ENCODE results near the gene TMF1.
A peak's percentile ranks its signal among the peaks of the same experiment; 100 is the strongest.

The TMF1 gene

DNA sequence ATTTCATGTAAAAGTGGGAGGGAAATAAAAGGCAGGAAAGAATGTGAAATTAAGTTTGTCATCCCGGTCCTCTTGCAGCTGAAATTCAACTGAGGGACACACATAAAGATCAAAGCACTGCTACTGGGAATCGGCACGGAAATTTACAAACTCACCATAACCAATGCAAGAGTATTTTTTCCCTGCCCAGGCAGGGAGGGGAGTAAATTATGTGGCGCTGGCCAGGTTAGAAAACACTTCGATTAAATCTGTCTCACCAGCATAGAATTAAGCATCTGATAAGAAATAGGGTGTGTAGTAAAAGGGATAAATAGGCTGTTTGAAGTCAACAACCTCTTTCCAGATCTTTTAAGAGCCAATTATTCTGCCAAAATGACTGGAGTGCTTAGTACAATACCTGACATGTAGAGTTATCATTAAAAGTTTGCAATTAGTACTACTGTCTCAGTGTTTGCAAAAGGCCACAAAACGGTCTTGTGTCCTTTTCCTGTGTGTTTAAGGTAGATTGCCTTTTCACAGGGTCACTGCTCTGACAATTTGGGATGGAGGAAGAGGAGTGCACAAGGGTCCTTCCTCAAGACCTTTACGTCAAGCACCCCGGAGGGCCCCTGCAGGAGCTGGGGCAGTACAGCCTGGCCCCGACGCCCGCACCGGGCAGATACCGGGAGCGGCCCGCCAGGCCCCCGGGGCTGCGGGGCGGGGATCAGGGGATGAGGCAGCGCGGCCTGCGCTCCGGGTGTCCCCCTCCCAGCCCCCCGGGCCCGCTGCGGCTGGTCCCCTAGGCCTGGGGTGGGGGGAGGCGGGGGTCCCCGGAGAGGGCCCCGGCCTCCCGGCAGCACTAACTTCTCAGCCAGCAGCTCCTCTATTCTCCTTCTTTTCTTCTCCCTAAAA lies 27.4 kb upstream of the TMF1 start:
- no peak for DNase-seq

DNA sequence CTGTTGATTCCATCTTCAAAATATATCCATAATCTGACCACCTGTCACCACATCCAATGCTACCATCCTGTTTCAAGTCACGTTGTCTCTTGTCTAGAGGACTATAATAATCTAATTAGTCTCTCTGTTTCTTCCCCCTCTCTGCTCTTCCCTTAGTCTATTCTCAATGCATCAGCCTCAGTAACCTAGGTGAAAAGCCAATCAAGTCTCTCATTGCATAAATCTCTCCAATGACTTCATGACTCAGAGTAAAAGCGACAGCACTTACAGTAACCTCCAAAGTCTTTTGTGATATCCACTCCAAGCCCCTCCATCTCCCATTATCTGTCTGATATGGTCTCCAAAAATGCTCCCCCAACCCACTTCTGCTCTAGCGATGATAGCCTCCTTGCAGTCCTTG lies 20.8 kb upstream of the TMF1 start:
- no peak for DNase-seq

DNA sequence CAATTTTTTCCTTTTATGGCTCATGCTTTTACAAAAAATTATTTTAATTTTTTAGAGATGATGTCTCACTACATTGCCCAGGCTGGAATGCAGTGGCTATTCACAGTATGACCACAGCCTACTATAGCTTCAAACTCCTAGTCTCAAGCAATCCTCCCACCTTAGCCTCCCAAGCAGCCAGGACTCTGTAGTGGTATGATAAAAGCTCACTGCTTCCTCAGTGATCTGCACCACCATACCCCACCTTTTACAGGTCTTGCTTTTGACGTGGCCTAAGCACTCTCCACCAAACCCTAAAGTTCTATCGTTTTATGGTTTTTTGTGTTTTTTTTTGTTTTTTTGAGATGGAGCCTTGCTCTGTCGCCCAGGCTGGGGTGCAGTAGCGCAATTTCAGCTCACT lies 14.0 kb upstream of the TMF1 start:
- no peak for DNase-seq

DNA sequence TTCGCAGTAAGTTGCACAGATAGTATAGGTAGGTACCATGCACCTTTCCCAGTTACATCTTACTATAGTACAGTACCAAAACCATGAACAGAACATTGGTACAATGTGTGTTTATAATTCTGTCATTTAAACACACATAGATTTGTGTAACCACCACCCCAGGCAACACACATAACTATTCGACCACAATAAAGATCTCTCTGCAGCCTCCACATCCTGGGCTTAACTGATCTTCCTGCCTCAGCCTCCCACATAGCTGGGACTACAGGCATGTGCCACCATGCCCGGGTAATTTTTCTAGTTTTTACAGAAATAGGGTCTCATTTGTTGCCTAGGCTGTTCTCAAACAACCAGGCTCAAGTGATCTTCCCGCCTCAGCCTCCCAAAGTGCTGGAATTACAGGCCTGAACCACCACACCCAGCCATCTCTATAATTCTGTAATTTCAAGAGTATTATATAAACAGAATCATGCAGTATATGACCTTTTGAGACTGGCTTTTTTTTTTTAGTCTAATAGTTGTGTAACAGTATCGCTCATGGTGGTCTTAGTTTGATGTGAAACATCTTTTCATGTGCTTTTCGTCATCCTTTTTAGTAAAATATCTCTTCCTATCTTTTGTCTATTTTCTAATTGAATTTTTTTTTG lies 13.3 kb upstream of the TMF1 start:
- no peak for DNase-seq

DNA sequence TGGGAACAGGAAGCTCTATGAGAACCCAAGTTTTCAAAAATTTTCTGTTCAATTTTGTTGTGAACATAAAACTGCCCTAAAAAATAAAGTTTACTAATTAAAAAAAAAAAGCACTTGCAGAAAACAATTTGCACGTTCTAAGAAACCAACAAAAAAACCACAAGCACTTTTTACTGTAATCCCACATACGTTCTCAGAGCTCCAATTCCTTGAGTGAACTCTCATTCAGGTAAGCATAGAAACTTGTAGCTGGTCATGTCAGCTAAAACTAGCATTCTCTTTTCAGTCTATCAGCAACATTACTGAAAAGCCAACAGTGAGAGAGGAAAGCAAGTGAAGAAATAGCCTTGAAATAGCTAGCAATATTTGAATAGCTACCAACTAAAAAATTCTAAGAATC lies 11.5 kb upstream of the TMF1 start:
- DNase-seq, result no peak

DNA sequence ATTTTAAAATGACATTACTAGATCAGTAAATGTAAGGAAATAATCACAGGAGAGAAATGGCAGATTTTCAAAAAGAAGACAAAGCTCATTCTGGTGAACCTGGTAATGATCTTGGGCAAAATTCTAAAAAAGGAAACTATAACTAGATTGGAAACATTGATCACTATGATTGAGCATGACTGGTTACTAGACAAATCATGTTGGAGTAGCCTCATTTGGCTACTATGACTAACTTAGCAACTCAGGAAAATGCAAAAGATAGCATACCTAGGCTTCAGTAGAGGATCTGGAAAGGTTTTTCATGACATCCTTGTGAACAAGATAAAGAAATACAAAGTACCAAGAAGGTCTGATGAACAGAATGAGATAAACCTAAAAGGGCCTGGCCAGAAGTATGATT lies 7.6 kb upstream of the TMF1 start:
- no peak for DNase-seq

DNA sequence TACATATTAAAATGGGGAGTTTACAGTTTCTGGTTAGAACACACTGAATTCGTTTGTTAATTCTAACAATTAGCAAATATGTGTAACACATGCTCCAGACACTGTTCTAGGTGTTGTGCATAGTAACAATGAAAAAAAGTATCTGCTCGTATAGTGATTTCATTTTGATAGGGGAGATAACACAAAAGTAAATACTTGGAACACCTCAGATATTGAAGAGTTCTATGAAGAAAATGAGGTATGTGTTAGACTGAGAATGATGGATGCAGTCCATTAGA lies 6.8 kb upstream of the TMF1 start:
- DNase-seq, result no peak

DNA sequence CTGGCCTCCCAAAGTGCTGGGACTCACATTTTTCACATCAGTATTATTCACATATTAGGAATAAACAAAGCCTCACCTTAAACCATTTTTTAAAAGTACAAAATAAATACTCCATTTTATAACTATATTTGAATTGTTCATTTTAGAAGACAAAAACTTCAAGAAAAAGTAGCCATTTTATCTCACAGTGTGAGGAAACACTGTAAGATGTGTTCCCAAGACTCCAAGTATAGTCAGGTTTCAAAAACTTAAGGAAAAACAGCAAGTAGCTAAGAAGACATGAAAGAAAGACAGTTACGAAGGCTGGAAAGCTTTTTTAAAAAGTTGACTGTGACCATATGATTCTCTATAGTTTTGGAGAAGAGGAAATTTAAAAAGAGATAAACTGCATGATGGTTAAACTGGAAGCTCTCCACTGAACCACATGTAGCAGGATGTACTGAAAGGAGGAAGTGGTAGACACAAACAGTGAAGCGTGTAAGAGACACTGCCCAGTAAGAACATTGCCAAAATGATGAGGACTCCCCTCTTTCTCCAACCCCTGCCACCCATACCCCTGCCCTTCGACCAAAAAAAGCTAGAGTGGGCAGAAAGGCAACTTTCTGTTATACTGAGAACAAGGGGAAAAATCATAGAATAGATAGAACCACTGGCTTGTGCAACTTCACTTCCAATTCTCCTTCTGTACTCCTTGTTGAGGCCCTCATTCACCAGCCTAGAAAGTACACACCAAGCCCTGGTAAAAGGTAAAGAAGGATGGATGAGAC lies 6.2 kb upstream of the TMF1 start:
- no peak for DNase-seq

DNA sequence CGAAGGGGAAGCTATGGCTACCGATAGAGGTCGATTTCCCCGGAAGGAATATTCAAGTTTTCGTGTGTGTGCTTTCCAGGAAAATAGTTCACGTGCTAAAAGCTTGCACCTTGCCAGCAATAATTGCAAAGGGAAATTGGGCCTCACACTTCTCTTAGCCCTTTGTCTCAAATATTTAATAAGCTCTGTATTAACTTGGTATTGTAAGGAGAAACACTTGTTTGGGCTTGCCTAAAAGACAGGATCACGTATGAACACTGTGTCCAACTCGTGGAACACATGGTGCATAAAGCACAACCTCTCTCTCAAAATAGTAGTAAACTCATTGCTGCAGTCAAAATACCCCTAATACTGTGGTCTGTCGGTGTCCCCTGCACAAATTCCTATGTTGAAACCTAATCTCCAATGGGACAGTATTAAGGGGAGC lies 352 bp upstream of the TMF1 start:
- no peak for DNase-seq

DNA sequence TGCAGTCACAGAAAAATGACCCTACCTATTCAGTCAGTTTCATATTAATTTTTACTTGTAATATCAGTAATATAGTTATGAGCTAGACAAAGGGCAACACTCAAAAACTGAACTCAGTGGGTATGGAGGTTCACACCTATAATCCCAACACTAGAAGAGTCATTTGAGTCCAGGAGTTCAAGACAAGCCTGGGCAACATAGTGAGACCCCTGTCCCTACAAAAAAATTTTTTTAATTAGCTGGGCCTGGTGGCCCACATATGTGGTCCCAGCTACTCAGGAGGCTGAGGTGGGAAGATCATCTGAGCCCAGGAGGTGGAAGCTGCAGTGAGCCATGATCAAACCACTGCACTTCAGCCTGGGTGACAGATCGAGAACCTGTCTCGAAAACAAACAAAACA lies 3.1 kb downstream of the TMF1 start:
- no peak for DNase-seq

DNA sequence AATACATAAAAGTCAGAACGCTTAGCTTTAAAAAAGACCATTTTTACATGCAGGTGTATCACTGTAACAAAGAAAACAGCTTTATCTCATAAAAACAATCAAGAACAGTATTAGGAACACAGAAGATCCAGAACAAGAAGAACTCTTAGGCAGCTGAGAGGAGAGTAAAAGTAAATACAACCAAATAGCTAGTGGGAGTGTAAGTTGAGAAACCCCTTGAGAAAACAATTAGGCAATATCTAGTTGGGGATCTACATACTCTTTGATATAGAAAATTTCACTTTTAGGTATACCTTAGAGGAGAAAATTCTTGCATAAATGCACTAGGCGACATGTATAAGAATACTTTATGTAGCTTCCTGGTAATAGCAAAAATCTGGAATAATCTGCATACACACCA lies 7.5 kb downstream of the TMF1 start:
- no peak for DNase-seq

DNA sequence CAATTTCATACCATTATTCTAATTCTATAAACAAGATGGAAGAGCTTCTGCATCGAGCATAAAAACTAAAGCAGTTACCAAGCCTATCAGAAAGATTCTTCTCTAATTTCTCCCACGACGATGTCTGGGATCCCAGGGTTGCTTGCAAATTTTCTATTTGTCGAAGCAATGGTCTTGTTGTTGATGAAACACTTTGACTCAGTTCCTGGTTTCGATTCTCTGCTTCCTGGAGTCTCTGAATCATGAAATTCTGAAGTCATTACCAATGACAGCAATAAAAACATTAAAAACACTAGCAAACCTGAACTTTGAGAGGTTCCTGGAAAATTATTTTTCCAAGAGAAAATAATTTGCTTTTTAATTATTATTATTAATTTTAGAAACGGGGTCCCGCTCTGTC lies 18.7 kb downstream of the TMF1 start:
- DNase-seq, result no peak

DNA sequence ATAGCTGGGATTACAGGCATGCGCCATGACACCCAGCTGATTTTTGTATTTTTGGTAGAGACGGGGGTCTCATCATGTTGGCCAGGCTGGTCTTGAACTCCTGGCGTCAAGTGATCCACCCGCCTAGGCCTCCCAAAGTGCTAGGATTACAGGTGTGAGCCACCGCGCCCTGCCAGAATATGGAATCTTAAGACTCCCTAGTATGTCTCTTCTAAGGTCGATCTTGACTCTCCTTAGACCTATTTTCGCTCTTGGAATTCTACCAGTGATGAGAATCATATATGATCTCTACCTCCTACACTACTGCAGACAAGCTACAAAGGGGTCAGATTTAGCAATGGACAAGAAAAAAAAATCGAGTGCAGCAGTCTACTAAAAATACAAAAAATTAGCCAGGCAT lies 19.4 kb downstream of the TMF1 start:
- no peak for DNase-seq

DNA sequence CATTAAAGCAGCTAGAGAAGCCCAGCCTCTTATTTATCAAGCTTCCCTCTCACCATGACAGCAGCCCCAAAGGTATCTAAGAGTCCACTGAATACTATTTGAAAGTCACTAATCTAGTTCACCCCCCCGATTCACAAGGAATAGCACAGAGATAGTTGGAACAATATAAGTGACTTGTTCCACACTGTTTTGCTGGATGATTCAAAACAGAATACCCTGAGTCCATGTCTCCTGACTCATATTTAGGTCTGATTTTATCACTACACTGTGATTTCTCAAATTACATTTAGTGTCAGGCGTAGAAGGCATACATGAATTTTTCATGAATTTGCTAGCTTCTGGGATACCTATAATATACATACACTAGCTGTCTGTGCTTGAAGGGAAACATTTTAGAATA lies 20.0 kb downstream of the TMF1 start:
- DNase-seq, result no peak

DNA sequence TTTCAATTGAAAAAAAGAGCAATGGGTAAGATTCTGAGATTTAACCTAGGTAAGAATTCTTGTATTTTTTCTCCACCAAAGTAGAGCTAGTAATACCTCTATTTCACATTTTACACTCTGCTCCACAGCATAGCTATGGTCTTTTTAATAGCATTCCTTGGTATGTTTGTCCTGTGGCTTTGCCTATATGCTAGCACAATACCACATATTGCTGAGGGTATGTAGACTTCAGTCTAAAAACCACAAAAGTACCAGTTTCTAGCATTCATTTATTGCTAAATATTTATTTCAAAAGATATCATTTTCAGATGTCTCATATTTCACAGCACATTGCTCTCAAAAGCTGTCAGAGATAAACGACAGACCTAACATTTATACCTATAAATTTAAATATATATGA lies 20.5 kb downstream of the TMF1 start:
- DNase-seq, result no peak

DNA sequence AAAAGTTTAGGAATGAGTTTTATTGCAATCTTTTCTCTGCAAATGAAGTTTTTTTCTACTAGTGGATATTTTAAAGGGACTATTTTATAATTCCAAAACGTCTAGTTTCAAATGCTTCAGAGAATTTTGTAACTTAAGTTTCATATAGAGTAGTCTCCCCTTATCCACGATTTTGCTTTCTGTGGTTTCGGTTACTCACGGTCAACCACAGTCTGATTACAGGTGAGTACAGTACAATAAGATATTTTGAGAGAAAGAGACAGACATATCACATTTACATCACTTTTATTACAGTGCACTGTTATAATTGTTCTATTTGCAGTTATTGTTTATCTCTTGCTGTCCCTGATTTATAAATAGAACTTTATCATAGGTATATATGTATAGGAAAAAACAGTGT lies 31.3 kb downstream of the TMF1 start:
- no peak for DNase-seq

DNA sequence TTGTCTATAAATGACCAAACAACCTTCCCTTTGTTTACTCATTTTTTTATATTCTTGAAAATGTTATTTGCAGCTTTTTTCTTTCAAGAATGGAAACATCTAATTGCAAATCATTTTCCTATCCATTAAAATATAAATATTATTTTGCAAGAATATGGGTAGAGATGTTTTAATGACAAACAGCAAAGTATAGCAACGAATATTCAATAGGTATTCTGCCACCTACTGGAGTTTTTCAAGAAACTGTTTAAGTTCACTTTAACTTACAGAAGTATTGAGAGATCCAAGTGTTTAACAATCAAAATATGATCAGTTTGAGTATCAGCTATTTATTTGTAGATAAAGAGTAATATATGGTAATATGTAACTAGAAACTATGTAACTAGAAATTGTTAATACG lies 31.7 kb downstream of the TMF1 start:
- no peak for DNase-seq

DNA sequence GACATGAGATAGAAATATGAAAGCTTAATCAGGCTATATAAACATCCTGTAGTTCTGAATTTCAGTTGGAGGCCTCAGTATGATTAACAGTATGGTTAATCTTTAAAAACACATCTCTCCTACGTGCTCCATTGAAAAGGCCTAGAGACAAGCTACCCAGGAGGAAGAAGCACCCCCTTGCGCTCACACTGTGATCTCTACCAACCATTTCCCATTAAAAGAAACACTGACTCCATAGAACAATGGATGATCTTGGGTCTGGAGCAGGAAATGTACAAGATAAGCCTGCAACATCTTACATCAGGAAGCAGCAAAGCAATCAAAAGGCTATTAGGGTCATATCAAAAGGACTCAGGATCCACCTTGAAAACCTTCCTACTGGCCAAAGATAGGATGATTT lies 35.2 kb downstream of the TMF1 start:
- DNase-seq, result no peak

DNA sequence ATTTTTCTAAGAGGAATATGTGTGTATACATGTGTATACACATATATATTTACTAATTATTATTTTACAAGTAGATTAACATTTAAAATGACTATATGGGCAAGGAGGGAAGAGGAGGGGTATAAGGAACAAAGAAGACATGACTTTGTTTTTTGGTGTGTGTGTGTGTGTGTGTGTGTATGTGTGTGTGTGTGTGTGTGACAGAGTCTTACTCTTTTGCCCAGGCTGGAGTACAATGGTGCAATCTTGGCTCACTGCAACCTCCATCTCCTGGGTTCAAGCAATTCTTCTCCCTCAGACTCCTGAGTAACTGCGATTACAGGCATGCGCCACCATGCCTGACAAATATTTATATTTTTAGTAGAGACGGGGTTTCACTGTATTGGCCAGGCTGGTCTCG lies 36.0 kb downstream of the TMF1 start:
- no peak for DNase-seq

DNA sequence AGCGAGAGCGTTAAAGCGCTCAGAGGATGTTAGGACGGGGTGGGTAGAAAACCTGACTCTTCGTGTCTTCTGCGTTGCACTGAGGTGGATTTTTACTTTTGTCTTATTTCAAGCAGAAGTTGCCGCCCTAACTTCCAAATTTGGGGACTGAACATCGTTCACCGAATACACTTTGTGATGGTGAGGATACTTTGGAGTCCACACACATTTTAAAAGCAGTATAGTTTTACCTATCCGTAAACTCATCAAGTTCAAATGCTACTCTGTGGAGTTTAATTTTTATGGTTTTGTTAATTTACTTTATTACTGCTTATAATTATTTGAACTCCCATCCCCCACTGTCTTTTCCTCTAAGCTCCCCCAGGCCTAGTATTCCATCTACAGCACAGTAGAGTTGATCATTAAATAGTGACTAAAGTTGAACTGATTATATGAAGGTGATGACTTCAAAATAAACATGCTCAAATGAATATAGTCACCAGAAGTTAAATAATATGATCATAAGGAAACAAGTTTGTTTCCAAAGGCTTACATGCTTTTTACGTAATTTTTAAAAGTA lies 38.0 kb downstream of the TMF1 start:
- DNase-seq, result no peak

DNA sequence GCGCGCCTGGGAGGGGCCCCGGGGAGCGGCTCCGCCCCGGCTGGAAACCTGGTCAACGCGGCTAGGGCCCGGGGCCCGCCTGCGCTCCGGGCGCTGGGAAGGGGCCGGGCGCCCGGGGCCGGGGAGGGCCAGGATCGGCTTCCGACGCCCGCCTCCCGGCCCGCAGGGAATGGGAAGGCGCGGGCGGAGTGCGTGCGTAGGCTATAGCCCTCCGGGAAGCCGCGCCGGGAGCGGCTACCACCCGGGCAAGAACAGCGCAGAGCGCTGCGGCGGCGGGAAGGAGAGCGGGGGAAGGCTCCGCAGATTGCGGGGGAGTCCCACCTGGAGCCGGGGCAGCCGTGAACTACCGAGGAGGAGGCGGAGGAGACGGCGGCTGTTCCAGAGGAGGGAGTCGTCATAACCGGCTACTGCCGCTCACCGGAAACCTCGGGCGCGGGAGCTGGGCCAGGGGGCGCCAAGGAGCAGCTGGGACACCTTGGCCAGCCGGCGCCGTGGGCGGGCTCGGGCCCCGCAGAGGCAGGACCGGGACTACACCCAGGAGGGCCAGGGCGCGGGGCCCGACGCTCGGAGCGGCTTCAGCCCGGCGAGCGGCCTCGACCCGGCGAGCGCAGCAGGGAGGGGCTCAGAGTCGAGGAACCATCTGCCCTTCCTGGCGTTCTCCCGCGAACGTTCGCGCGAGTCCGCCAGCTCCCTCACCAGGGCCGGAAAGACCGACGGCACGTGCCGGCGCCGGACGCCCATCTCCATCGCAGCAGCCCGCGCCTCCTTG lies 38.7 kb downstream of the TMF1 start, which contains the start of gene EOGT:
Gene EOGT, minus strand, starts transcription at position 432 of the 769 bp plus-strand sequence. CDS start 3,838 bp downstream, outside the sequence.
- peak; percentile 79 for DNase-seq

DNA sequence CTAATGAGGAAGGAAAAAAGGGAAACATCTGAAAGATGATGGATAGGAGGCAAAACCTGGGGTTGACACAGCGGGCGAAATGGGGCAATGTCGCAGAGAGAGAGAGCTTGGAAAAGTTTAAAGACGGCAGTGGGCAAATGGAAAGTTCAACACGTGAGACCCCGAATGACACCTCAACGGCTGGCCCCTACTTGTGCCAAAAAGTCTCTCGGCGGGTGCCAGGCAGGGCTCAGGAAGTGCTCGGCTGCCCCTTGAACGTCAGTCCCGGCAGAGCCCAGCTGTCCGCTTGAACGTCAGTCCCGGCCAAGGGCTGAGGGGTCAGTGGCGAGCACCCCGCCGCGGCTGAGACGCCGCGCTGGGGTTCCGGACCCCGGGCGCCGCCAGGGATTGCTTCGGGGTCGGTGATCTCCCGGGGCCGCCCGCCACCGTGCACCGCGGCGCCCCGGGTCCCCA lies 39.3 kb downstream of the TMF1 start:
- no peak for DNase-seq
